Activated CD4-positive, alpha-beta T cell treated with anti-CD3 and anti-CD28 coated beads for 4 hours (primary cell): ENCODE results near the gene TTL.
"Not testable (repeated sequence)": the region's sequence is repeated elsewhere in the genome, so short reads cannot be mapped to it uniquely, and the experiment has no call there.

Experiments
- DNase-seq, 2 donors: peaks; one replicate each; pipeline ENCODE4 v3.0.0-alpha.2; 2020

Gene TTL

DNA sequence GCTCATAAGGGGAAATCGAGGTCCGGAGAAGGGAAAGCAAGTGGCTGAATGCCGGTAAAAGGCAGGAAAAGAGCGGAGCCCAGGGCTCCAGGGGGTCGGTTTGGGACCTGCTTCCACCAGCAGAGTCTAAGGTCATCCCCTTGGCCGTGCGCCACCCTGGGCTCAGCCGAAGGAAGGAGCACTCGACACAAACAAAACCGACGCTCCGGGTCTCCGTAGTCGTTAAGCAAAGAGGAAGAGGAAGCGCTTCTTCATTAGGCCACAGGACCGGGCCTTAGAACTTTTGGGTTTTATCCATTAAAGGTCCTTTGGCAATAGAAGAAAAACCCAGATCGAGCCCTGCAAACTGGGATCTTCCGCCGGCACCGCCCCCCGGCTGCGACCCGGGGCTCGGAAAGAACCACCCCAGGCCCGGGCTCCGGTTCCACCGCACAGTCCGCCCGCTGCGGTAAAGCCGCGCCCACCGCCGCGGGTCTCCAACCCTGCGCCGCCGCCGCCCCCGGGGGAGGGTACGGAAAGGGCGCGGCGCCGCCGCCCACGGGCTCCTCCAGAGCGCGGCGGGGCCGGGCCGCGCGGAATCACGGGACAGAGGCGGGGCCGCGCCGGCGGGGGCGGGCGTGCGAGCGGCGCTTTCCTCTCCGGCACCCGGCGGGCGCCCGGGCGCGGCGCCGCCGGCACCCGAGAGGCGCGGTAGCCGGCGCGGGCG lies at the start of gene TTL:
Gene TTL (plus strand): TSS at position 629 of the 706 bp plus-strand sequence. CDS start 189 bp downstream, outside the sequence.
- DNase-seq = peak; percentile 78 to 82

DNA sequence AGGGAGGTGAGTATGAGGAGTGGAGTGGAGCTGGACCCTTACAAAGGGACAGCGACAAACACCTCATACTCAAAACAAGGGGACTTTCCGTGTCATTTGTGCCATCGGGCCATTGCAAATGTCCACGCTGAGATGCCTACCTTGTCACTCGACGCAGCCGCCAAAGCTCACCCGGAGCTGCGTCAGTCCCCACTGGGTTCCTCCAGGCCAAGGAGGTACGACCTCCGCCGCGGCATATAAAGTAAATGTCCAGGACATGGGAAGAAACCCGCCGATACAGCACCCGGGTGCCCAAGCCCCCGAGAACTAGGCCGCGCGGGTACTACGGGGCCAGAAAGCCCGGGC lies 49.6 kb upstream of the TTL start:
- DNase-seq = not testable (repeated sequence)

DNA sequence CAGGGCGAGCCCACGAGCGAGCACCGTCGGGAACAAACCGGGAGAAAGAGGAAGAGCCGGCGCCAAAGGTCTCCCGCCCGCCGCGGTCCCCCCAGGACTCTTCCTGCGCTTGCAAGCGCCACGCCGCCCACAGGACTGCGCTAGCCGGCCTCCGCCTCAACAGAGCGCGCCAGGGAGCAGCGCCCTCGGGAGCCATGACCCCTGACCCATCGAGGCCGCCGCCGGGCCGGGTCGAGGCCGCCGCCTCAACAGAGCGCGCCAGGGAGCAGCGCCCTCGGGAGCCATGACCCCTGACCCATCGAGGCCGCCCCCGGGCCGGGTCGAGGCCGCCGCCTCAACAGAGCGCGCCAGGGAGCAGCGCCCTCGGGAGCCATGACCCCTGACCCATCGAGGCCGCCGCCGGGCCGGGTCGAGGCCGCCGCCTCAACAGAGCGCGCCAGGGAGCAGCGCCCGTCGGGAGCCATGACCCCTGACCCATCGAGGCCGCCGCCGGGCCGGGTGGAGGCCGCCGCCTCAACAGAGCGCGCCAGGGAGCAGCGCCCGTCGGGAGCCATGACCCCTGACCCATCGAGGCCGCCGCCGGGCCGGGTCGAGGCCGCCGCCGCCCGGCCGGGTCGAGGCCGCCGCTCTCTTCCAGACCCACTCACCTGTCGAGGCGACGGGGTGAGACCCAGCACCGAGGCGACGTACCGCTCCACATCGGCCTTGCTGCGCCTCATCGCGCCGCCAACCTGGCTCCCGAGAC lies 49.0 kb upstream of the TTL start:
- DNase-seq = peak in 1 of 2 donors; percentile 12

DNA sequence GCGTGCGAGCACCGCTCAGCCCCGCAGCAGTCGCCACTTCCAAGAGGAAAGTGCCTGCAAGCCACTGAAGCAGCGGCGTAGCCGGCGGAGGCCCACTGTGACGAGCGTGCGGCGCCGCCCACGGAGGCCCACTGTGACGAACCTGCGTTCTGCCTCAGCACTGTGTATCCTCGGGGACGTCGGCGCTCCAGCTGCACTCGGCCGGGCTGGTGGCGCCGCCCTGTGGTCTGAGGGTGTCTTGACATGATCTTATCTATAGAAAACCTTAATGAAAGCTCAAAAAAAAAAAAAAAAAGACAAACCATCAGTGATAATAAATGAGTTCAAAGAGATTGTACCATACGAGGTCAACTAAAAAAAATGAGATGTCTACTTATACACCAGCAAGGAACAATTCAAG lies 48.5 kb upstream of the TTL start, which contains the start of gene RGPD8:
Gene RGPD8 (minus strand): TSS at position 166 of the 400 bp plus-strand sequence. CDS start 192 bp downstream, outside the sequence.
- DNase-seq = peak; percentile 85 to 93

DNA sequence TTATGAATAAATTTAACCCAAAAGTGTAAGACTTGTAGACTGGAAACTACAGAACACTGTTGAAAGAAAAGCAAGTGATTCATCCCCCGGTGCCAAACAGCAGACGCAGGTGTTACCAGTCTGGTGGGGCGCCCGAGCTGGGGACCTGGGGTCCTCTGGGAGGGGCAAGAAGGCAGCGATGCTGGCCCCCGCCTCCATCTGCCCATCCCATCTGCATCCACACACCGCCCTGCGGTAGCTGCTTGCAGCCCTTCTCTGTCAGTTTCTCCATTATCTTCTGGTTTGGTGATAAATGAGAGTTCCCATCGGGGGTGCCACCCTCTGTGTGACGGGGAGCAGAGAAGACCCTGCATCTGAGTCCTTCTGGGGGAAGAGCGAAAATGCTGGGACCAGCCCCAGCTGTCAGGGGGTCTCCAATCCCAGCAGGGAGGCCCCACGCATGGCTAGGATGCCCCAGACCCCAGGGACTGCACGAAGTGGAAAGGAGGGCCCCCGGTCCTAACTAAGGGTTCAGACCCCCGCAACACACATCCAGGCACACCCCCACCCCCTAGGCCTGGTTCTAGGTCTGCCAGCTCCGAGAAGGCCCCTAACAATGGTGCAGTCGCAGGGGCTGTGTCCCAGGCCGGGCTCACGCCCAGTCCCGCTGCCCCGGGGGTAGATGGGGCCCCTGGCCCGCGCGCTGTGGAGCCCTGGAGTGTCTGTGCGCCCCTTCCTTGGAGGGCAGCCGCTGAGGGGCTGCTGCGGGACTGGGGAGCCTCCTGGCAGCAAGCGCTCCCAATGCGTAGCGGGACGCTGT lies 47.8 kb upstream of the TTL start:
- no peak for DNase-seq

DNA sequence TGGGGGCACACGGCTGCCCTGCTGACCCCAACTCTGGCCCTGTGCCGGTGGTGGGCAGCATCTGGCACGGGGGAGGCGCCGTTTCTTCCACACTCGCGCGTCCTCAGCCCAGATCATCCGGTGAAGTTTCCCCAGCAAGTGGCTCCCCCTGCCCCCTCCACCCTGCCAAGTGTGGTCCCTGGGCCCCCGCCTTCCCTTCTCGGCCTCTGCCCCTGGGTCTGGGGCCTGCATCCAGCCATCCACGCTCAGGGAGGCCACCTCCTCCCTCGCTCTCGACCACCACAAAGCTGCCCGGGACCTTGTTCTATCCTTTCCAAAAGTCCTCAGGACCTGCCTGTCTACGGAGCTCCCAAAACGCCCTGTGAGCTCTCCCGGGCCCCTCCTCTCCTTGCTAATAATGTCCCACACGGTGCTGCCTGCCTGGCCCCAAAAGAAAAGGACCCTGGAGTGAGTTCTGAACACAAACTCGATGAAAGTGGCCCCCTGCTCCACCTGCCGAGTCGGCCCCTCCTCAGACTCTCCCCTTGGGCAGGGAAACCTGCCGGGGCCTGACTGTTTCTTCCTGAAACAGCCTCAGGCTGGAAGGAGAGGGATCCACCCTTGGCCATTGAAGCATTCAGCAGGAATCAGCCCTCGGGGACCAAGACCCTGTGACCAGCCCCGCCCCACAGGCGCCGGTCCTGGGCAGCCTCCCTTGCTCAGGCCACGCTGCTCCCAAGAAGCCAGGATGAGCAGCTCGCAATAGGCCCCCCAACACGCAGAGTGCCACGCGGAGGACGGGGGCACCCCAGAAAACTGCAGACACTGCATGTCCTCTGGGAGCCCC lies 46.9 kb upstream of the TTL start:
- DNase-seq = not testable (repeated sequence)

DNA sequence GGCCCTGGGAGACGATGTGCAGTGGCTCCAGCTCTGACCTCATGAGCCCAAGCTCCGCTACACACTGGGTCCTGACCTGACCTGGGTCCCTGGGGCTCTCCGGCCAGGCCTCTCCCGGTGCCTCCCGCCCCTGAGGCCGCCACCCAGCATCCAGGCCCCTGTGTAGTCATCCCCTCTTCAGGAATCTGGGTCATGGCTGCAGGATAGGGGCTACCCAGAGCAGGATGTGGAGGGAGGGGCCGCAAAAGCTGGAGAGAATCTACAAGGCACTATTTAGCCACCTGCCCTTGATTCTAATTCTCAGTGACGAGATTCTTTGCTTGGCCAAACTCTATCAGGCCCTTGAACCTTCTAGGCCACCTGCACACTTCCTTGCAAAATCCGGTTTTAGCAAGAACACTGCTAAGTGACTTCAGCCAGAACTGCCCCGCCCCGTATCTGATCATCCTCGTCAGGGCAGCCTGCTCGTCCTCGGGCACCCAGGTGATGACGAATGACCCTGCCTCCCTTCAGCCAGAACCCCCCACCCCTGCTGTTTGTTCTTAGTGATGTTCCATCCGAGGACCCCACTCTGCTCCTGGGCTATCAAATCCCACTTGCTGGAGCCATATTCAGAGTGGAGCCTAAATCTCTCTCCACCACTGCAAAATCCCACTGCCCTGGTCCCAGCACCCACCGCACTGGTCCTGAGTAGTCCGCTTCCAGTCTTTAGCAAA lies 46.1 kb upstream of the TTL start:
- DNase-seq = not testable (repeated sequence)

DNA sequence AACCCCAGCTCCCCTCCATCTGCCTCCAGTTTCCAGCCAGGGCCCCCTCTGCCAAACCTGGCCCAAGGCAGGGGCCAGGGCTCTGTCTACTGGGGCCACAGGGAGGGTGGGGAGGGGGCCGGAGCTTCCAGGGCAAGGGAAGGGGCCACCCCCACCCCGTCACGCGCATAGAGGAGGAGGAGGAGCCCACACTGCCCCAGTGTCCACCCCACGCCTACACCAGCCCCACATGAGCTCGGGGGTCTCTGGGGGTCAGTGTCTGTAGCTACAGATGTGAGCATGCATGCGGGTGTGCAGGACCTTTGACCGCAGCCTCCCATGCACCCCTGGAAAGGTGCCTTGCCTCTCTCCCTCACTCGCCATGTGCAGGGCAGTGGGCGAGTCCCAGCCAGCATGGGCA lies 45.0 kb upstream of the TTL start:
- DNase-seq = not testable (repeated sequence)

DNA sequence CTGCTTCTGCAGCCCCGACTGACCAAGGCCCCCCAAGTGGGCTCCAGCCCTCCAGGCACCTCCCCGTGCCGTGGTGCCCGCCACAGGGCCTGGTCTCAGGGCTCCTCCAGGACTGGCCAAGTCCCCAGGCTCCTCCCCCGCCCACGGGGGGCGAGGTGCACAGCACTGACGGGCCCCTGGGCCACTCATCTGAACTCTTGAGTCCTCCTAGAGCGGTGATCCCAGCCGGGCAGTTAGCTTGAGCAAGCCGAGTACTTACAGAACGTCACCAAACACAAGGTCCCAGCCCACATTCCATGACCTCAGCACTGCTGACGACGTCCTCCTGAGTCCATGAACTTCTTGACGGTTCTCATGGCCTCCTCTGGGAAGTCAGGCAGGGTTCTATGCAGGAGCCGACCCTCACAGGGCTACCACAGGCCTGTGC lies 44.5 kb upstream of the TTL start:
- not testable (repeated sequence) for DNase-seq

DNA sequence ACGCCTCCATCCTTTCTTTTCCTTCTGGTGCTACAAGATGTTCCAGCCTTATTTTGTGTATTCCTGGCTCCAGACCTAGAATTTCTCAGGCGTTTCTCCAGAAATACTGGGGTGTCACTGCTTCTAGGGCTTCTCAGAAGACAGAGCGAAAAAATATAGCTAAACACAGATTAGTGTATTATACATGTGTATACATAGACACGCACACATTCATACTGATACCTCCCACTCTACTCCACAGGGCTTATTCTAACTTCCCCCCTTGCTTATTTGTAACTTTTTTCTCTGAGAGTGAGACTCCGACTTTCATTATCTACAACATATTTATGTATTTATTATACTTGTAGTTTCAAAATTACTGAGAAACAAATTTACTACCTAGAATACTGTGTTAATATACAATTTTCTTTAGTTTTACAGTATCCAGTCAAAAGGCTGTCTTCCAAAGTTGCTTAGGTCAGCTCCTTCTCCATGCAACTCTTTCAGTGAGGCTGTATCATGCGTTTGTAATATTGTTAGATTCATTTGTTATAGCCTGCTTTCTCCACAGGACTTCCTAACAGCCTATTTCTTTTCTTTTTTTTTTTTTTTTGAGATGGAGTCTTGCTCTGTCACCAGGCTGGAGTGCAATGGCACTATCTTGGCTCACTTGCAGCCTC lies 43.2 kb upstream of the TTL start:
- not testable (repeated sequence) for DNase-seq

DNA sequence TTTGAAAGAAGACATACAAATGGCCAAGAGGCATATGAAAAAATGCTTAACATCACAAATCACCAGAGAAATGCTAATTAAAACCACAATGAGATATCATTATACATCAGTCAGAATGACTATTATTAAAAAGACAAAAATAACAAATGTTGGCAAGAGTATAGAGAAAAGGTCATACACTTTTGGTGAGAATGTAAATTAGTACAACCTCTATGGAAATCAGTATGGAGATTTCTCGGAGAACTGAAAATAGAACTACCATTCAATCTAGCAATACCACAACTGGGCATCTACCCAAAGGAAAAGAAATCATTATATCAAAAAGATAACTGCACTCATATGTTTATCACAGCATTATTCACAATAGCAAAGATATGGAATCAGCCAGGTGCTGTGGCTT lies 37.7 kb upstream of the TTL start:
- DNase-seq = not testable (repeated sequence)

DNA sequence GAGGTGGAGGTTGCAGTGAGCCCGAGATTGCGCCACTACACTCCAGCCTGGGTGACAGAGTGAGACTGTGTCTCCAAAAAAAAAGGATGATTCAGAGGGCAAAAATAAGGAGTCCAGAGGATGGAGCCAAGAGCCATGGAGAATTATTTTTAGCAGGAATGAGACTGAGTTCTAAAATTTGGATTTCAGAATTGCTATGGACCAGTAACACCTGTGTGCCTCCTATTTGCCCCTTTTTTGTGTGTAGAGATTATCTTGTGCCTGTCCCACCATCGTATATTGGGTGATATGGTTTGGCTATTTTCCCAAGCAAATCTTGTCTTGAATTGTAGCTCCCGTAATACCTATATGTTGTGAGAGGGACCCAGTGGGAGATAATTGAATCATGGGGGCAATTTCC lies 32.1 kb upstream of the TTL start:
- DNase-seq = no peak

DNA sequence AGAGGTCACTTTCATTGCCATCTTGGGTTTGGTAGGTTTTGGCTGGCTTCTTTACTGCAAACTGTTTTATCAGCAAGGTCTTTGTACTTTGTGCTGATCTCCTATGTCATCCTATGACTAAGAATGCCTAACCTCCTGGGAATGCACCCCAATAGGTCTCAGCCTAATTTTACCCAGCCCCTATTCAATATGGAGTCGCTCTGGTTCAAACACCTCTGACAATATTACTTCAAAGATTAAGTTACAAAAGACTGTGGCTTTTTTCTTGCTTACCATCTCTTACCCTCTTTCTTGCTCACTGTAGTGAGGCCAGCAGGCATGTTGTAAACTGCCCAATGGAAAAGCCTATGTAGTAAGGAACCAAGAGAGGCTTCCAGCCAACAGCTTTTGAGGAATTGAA lies 30.6 kb upstream of the TTL start:
- DNase-seq = no peak

DNA sequence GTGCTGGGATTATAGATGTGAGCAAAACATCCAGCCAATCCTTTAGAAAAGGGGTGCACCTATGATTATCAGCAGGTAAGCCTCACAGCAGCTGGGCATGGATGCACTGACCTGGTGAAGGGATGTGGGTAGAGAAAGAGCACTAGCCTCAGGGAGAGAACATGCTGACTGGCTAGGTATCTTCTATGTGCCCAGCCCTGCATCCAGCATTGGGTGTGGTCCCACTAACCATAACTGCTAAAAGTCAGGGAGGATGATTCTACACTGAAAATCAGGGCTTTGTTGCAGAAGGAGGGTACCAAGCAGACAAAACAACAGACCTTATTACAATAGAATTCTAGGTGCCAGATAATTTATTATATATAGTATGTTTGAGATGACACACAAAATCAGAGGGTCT lies 27.4 kb upstream of the TTL start:
- DNase-seq = no peak

DNA sequence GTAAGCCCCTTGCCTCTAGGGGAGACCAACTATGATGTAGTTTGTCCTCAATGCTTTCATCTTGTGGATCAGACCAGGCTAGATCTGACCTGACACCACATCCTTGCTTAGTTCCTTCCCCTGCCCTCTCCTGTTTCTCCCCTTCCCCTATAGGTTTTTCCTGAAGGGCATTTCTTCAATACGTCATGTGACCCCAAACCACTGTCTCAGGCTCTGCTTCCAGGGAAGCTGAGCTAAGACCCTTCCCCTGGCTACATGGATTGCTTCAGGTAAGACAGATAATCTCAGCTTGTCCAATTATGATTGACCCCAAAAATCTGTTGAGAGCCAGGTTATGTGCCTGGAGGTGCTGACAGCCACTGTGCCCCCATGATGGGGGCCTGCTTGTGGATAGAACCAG lies 22.6 kb upstream of the TTL start:
- DNase-seq = no peak

DNA sequence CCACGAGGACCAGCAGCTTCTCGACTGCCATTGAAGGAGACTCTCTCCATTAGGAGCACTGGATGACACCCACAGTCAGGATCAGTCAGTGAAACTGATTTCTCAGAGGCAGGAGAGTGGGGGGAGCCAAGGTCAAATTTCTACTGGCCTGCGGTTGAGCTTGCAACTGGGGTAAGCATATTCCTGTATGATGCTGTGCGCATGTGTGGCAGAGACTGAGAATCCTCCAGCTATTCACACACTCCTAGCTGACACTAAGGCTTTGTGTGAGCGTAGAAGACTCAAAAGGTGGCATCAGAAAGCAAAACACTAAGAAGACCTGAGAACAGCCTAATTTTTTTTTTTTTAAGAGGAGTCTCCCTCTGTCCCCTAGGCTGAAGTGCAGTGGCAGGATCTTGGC lies 19.8 kb upstream of the TTL start:
- no peak for DNase-seq

DNA sequence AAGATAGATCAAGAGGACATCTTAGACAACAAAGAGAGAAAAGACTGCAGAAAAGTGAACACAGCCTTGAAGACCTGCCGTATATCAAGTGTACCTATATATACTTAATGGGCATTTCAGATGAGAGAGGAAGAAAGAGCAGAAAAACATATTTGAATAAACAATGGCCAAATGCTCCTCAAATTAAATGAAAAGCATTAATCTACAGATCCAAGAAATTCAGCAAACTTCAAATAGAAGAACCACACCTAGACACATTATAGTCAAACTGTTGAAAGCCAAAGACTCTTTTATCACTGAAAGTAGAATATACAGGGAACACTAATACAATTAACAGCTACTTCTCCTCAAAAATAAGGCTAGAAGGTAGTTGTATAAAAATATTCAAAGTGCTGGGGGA lies 18.7 kb upstream of the TTL start:
- DNase-seq = no peak

DNA sequence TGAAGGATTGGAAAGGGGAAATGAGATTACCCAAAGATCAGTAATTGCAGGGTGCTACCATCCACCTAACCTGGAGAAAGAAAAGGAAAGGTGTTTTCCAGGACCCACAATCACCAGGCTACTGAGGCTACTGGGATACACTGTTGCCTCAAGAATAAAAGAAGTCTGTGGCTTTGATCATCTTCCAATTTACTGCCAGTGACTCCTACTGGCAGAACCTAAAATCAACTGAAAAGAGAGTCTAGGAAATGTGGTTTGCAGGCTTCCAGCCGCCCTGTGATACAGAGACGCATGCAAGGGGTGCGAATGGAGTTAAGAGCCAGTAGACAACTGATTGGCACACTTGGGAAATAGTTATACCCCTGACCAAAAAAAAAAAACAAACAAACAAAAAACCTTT lies 16.6 kb upstream of the TTL start:
- DNase-seq = no peak

DNA sequence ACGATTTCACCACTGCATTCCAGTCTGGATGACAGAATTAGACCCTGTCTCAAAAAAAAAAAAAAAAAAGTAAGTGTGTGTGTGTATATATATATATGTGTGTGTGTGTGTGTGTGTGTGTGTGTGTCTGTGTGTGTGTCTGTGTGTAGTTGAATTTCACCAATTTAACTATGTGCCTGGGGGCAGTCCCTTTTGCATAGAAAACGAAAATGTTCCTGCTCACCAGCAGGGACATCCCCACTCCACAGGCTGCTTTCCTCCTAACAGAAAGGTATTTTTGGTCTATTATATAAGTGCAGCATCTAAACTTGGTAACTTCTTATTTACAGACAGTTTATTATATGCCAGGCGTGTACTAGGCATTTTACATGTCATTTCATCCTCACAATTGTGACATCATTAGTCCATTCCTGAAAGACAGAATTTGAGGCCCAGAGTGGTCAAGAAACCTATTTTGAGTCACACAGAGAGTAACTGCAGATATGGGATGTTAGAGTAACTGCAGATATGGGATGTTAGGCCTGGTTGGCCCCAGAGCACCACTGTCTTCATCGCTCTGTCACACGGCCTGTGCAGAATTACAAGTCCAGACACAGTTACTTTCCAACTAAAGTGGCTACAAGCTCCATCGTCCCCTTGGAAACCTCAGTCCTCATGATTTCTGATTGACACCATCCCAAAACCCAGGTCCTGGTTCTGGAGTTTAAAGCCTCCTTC lies 9.3 kb upstream of the TTL start:
- DNase-seq = no peak

DNA sequence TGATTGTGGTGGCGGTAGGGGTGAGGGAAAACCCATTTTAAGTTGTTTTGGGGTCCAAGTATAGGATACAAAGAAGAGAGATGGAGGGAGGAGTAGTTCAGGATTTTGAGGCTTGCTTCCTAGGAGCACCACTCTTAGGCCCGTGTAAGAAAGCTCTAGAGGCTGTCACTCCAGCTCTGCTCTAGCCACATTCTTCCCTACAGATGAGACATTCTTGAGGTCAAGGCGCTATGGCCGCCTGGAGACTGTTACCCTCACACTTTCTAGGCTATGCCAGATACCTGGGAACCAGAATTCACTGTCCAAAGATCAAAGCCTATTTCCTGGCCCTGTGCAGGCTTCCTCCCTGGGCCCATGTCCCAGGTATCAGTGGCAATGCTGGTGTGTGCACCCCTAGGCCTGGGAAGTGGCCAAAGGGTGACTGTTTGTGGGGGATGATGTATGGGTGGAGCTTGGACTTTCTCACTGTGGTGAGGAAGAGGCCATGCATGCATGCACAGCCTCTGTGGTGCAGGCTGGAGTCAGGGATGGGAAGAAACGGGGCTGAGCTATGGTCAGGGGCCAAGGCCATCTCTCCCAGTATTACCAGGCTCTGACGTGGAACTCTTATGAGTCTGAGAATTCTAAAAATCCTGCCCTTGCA lies 7.0 kb upstream of the TTL start:
- DNase-seq = no peak
